AG10803 (cell line): ENCODE data around the gene TWIST2.

Source experiments
- DNase-seq: peaks from one replicate; pipeline ENCODE4 v3.0.0; 2010; ENCODE audit warnings: low read depth
- H3K4me3 ChIP-seq: 2 replicates; pipeline ENCODE4 v1.5.1; 2011; ENCODE audit warnings: mild to moderate bottlenecking, low read length, control low read depth
- TF ChIP-seq, protein P1 (sequence below): conservative IDR thresholded peaks from 2 replicates; pipeline ENCODE4 v1.5.1; 2011; ENCODE audit warnings: mild to moderate bottlenecking, low read length, control low read depth, inconsistent platforms

Gene TWIST2

DNA sequence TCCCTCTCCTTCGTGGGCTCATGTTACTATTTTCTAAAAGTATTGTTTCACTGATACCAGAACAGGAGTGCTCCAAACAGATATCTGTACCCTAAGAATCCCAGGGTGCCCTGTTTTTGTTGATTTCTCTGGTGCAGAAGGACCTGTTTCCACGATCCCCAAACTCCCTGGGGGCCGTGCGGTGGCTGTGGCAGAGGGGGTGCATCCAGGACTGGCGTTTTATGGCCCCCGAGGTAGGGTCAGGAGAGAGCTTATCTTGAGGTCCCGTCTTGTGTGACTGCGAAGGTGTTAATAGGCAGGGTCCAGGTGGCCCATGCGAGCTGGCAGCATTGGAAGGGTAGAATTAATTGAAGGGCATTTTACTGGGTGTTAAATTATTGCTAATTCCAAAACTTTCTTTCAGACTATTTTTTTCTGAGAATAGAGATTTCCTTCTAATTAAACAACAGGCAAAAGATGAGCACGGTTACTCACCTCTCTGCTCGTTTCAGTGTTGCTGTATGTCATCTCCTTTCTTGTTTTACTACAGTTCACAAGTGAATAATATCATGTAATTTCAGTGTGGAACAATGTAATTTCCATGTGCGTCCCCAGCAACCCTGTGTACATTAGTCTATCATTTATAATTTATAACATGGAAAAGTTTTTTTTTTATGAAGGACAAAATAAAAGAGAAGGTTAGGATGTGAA is 8.2 kb downstream of the TWIST2 start:
- DNase-seq = no peak
- TF ChIP-seq, protein P1, sequence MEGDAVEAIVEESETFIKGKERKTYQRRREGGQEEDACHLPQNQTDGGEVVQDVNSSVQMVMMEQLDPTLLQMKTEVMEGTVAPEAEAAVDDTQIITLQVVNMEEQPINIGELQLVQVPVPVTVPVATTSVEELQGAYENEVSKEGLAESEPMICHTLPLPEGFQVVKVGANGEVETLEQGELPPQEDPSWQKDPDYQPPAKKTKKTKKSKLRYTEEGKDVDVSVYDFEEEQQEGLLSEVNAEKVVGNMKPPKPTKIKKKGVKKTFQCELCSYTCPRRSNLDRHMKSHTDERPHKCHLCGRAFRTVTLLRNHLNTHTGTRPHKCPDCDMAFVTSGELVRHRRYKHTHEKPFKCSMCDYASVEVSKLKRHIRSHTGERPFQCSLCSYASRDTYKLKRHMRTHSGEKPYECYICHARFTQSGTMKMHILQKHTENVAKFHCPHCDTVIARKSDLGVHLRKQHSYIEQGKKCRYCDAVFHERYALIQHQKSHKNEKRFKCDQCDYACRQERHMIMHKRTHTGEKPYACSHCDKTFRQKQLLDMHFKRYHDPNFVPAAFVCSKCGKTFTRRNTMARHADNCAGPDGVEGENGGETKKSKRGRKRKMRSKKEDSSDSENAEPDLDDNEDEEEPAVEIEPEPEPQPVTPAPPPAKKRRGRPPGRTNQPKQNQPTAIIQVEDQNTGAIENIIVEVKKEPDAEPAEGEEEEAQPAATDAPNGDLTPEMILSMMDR = no peak
- H3K4me3 ChIP-seq = peak overlapping the region; percentile 99

DNA sequence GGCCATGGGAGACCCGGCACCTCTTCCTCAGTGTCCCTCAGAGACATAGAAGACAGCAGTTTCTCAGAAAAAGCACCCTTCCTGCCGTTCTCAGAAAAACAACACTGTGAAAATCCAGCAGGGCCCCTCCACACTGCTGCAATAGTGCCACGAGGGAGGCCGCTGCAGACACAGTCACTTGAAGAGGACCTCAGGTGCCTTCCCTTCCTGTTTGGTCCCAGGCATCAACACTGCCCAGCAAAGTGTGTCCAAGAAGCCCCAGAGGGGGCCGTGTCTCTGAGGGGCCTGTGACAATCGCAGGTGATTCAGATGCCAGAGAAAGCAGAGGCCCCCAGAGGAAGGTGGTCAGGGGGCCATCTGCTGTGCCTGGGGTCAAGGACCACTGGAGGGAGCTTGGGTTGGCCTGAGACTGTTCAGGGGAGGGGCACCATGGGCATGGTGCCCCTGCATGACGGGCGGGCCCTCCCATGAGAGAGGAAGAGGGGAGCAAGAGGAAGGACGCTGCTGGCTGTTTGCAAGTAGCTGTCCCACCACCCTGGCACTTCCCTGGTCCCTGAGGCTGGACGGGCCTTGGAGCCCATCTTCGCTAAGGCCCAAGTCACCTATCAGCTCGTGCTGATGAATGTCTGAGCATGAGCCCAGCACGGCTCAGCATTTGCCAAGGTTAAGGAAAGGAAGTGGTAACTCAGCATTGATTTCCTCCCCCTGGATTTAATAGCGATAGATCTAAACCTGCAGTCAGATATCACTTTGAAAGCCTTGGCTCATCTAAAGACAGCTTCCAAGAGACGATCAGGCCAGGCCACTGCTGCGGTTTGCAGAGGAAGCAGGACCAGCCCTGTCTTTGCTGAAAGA is 9.1 kb downstream of the TWIST2 start:
- DNase-seq = peak; percentile 70
- TF ChIP-seq, protein P1 = 0 out of 2 replicates have a peak, but pooled peaks have one; percentile 8
- H3K4me3 ChIP-seq = peak overlapping the region; percentile 99

DNA sequence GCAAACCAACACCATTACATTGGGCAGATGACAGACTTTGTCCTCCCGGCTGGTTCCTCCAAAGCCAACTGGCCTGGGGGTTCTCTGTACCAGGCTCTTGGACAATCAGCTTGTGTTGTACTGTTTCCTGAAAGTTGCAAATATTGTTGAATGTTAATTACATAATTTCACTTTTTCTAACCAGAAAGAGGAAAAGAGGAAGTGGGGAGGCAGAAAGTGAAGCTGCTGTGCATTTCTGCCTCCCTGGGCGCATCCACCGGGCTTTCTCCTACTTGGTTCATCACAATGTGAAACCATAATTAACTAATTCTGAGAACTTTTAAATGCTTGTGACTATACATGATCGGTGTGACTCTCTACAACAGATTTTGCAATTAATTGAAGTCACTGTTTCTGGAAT is 10.1 kb downstream of the TWIST2 start:
- TF ChIP-seq, protein P1 = no peak
- no peak for DNase-seq
- H3K4me3 ChIP-seq = peak overlapping the region; percentile 99

DNA sequence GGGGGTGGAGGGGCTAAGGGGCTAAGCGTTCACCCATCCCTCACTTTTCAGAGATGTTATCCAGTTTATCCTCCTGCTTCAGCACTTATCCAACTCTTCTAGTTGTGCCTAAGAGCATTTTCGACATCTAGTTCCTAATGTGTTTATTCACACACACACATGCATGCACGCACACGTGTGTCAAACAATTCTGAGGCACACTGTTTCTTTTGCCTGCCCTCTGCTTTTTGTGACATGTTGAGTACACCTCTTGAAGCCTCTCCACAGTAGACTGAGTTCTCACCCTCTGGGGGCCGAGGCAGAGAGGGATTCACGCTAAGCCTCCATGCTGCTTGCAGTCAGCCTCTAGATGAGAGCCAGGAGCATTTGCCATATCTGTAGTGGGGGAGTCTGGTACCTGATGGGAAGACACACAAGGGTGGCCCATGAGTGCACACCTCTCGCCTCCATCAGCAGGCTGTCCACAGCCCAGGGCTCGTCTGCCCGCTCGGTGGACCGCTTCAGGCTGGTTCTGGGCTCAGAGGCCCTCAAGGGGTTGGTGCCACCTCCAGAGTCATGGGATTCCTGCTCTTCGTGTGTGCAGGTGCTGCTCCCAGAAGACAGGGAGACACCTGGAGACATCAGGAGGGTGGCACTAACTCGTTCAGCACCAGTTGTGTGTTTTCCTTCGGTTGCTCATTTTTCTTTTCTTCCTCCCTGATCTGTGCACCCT is 11.9 kb downstream of the TWIST2 start:
- H3K4me3 ChIP-seq = peak overlapping the region; percentile 52
- no peak for DNase-seq
- TF ChIP-seq, protein P1 = no peak

DNA sequence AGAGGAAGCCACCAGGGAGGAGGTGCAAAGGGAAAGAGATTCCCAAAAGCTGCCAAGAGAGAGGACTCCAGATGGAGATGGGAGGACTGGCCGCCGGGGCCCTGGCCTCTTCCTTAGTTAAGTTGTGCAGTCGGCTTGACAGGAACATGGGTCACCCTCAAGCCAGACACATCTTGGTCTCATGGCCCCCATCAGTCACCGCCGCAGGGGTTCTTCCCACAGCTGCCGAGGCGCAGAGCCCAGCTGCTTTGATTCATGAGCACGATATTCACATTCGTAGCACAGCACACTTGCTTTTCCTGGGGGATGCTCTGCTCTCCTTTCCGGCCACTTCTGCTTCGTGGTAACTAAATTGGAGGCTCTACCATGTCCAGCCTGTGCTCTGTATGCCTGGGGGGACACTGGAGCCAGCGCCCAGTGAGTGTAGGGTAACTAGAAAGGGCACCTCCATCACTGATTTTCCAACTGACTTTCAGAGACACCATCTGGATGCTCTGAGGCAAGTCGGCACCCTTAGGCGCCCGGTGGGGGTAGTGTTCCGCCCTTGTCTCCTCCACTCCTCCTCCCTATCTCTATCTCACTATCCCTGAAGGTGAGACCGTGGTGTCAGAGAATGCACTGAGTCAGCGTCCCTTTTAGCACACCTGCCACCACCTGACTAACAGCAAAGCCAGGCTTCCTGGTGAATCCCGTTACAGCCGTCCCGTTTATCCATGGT is 13.3 kb downstream of the TWIST2 start:
- peak; percentile 80 for DNase-seq
- TF ChIP-seq, protein P1 = no peak
- peak overlapping the region; percentile 52 for H3K4me3 ChIP-seq

DNA sequence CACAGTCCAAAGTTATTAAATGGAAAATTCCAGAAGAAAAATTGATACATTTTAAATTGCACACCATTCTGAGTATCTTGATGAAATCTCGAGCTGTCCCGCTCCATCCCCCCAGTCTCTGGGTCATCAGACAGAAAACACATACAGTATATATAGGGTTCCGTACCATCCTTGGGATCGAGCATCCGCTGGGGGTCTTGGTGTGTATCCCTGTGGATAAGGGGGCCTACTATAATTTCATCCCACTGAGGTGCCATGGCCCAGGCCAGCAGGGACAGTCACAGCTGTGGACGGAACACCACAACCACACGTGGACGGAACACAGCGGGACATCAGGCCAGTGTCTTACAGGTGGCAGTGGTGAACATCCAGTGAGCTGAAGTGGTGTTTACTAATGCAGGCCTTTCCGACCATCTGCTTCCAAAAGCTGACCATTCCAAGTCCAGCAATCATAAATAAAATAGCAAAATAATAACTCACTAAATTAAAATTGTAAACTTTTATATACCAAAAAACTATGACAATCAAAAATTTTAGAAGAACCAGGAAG is 14.0 kb downstream of the TWIST2 start:
- TF ChIP-seq, protein P1 = no peak
- DNase-seq = peak; percentile 28
- peak overlapping the region; percentile 52 for H3K4me3 ChIP-seq
